HUES48 (cell line): ENCODE results near the gene ARIH2.
A peak's percentile ranks its signal among the peaks of the same experiment; 100 is the strongest.

Experiments
- H3K27ac ChIP-seq: one replicate; pipeline ENCODE4 v1.7.0; 2013; ENCODE audit warnings: low read depth, low read length, inconsistent platforms
- H3K27me3 ChIP-seq: 2 replicates; pipeline ENCODE4 v1.6.1; 2013; ENCODE audit warnings: mild to moderate bottlenecking, low read length; ENCODE audit not compliant: control insufficient read depth, insufficient read depth
- H3K36me3 ChIP-seq: 2 replicates; pipeline ENCODE4 v1.6.1; 2013; ENCODE audit warnings: low read length; ENCODE audit not compliant: control insufficient read depth, insufficient read depth
- H3K4me1 ChIP-seq: 2 replicates; pipeline ENCODE4 v1.6.1; 2013; ENCODE audit warnings: mild to moderate bottlenecking, low read length; ENCODE audit not compliant: control insufficient read depth, insufficient read depth
- H3K4me3 ChIP-seq: 2 replicates; pipeline ENCODE4 v1.5.1; 2013; ENCODE audit warnings: mild to moderate bottlenecking, low read depth, low read length
- H3K9ac ChIP-seq: 2 replicates; pipeline ENCODE4 v1.6.1; 2013; ENCODE audit warnings: mild to moderate bottlenecking, low read depth, low read length, moderate library complexity
- H3K9me3 ChIP-seq: 2 replicates; pipeline ENCODE4 v1.6.1; 2013; ENCODE audit warnings: low read length; ENCODE audit not compliant: control insufficient read depth, insufficient read depth

ARIH2 gene

GRCh38 chr3:48918388-48919214 is at the start of gene ARIH2:
Gene ARIH2, plus strand, starts transcription at chr3:48918842. Its CDS starts 8,717 bp downstream, at chr3:48927559.
- Histone ChIP-seq H3K4me1 (no peaks in the 10 kb centered on the region), H3K27me3 (no peaks in the 10 kb centered on the region), H3K36me3 (peaks cover 14% of the 10 kb centered on the region), H3K4me3 (peak within 1 kb of the TSS; percentile 67), H3K9ac (peak within 1 kb of the TSS; percentile 68), H3K27ac (peak within 1 kb of the TSS; percentile 91), H3K9me3 (no peaks in the 10 kb centered on the region)

GRCh38 chr3:48877671-48878070 is 41.0 kb upstream of the ARIH2 start:
- no peaks in the 10 kb centered on the region for H3K9me3 ChIP-seq
- no peaks in the 10 kb centered on the region for H3K27me3 ChIP-seq
- no peak overlapping the region for H3K27ac ChIP-seq
- no peak overlapping the region for H3K9ac ChIP-seq
- no peaks in the 10 kb centered on the region for H3K36me3 ChIP-seq
- H3K4me1 ChIP-seq = no peaks in the 10 kb centered on the region
- H3K4me3 ChIP-seq = no peak overlapping the region

- H3K9ac ChIP-seq = no peak overlapping the region
- no peaks in the 10 kb centered on the region for H3K9me3 ChIP-seq
- no peaks in the 10 kb centered on the region for H3K27me3 ChIP-seq
- H3K27ac ChIP-seq = no peak overlapping the region
- H3K4me1 ChIP-seq = no peaks in the 10 kb centered on the region
- no peaks in the 10 kb centered on the region for H3K36me3 ChIP-seq
- no peak overlapping the region for H3K4me3 ChIP-seq
Observed at GRCh38 chr3:48879307-48879993, 39.2 kb upstream of the ARIH2 start.

GRCh38 chr3:48879994-48880377 is 38.7 kb upstream of the ARIH2 start:
- H3K27ac ChIP-seq = no peak overlapping the region
- H3K9me3 ChIP-seq = no peaks in the 10 kb centered on the region
- H3K4me1 ChIP-seq = no peaks in the 10 kb centered on the region
- H3K9ac ChIP-seq = no peak overlapping the region
- H3K27me3 ChIP-seq = no peaks in the 10 kb centered on the region
- H3K4me3 ChIP-seq = no peak overlapping the region
- H3K36me3 ChIP-seq = no peaks in the 10 kb centered on the region

GRCh38 chr3:48881006-48881405 is 37.6 kb upstream of the ARIH2 start:
- Histone ChIP-seq H3K9me3 (no peaks in the 10 kb centered on the region), H3K36me3 (no peaks in the 10 kb centered on the region), H3K4me1 (no peaks in the 10 kb centered on the region), H3K27me3 (no peaks in the 10 kb centered on the region), H3K4me3 (no peak overlapping the region), H3K9ac (no peak overlapping the region), H3K27ac (no peak overlapping the region)

- Histone ChIP-seq H3K9ac (no peak overlapping the region), H3K4me3 (no peak overlapping the region), H3K27ac (no peak overlapping the region), H3K27me3 (no peaks in the 10 kb centered on the region), H3K36me3 (no peaks in the 10 kb centered on the region), H3K4me1 (no peaks in the 10 kb centered on the region), H3K9me3 (no peaks in the 10 kb centered on the region)
Observed at GRCh38 chr3:48881652-48882114, 37.0 kb upstream of the ARIH2 start.

GRCh38 chr3:48885753-48886152 is 32.9 kb upstream of the ARIH2 start:
- no peaks in the 10 kb centered on the region for H3K4me1 ChIP-seq

GRCh38 chr3:48891606-48892005 is 27.0 kb upstream of the ARIH2 start:
- H3K4me3 ChIP-seq = no peak overlapping the region
- H3K4me1 ChIP-seq = no peaks in the 10 kb centered on the region
- H3K9me3 ChIP-seq = no peaks in the 10 kb centered on the region
- H3K36me3 ChIP-seq = no peaks in the 10 kb centered on the region
- H3K27me3 ChIP-seq = no peaks in the 10 kb centered on the region
- H3K9ac ChIP-seq = no peak overlapping the region
- no peak overlapping the region for H3K27ac ChIP-seq

More at GRCh38 chr3:48885753-48886152, 32.9 kb upstream of the ARIH2 start:
- Histone ChIP-seq H3K9me3 (no peaks in the 10 kb centered on the region), H3K27ac (no peak overlapping the region), H3K36me3 (no peaks in the 10 kb centered on the region), H3K9ac (no peak overlapping the region), H3K27me3 (no peaks in the 10 kb centered on the region), H3K4me3 (no peak overlapping the region)

GRCh38 chr3:48894516-48894915 is 24.1 kb upstream of the ARIH2 start:
- Histone ChIP-seq H3K27me3 (no peaks in the 10 kb centered on the region), H3K27ac (no peak overlapping the region), H3K4me3 (no peak overlapping the region), H3K9me3 (no peaks in the 10 kb centered on the region), H3K9ac (no peak overlapping the region), H3K36me3 (no peaks in the 10 kb centered on the region), H3K4me1 (peaks cover 7% of the 10 kb centered on the region; the same call in 1 of the 2 replicates)

- Histone ChIP-seq H3K27ac (no peak overlapping the region), H3K4me3 (no peak overlapping the region), H3K9me3 (no peaks in the 10 kb centered on the region), H3K9ac (no peak overlapping the region), H3K4me1 (peaks cover 7% of the 10 kb centered on the region; the same call in 1 of the 2 replicates), H3K27me3 (no peaks in the 10 kb centered on the region), H3K36me3 (no peaks in the 10 kb centered on the region)
Observed at GRCh38 chr3:48896936-48897335, 21.7 kb upstream of the ARIH2 start.
